HG03108 (cell line): ENCODE results near the gene ALOX15B.
"Not testable (repeated sequence)": the region's sequence is repeated elsewhere in the genome, so short reads cannot be mapped to it uniquely, and the experiment has no call there.

ENCODE experiments used
- ATAC-seq: cut with Tn5 transposase; IDR thresholded peaks from one replicate; pipeline ENCODE4 v1.9.1; 2021; ENCODE audit warnings: moderate library complexity; ENCODE audit not compliant: unreplicated experiment

The ALOX15B gene

DNA sequence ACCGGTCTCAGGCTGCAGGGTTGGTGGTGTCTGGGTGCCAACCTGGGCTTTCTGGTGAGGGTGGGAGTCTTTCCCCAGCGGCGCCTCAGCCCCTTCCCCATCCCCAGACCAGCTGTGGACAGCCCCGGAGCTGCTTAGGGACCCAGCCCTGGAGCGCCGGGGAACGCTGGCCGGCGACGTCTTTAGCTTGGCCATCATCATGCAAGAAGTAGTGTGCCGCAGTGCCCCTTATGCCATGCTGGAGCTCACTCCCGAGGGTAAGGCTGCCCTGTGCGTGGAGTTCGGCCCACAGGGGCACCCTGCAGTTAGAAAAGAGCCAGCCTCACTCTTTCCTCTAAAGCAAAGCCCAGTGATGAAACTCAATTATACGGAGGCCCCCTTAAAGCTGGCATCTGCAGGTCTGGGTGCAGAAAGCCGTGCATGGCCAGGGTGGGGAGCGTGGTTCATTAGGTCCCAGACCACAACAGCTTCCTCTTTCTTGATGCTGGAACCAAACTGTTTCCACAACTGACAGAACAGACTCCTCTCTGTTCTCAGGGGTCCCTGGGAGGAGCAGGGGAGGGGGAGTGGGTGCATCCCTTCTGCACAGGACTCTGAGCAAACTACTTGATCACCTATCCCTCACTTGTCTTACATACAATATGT is 25.7 kb upstream of the ALOX15B start:
- ATAC-seq, result no peak

DNA sequence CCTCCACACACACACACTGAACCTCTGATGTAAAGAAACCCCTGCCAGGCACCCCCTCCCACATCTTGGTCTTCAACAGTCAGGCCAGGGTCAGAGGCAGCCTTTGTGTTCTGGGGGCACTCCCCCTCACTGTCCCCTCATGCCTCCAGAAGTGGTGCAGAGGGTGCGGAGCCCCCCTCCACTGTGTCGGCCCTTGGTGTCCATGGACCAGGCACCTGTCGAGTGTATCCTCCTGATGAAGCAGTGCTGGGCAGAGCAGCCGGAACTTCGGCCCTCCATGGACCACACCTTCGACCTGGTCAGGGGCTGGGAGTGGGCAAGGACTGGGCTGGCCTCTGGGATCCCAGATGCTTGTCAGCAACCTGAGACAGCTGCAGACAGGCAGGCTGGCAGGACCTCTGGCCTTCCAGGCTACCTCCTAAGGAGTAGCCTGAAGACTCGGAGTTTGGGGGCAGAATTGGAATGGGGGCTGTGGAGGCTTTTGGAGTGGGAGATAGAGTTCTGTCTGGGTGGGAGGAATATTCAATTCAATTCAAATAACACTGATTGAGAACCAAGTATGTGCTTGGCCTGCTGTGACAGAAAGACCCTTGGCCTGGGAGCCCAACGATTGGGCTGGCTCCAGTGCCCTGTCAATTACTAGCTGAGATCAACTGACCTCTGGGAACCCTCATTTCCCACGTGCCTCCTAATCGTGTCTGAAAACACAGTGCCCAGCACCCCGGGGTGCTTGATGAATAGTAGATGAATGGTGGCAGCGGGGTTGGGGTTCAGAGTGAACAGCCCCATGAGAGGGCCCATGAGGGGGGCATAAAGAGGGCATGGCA is 24.9 kb upstream of the ALOX15B start:
- no peak for ATAC-seq

GRCh38 chr17:8014558-8014850 is 24.4 kb upstream of the ALOX15B start:
- no peak for ATAC-seq

DNA sequence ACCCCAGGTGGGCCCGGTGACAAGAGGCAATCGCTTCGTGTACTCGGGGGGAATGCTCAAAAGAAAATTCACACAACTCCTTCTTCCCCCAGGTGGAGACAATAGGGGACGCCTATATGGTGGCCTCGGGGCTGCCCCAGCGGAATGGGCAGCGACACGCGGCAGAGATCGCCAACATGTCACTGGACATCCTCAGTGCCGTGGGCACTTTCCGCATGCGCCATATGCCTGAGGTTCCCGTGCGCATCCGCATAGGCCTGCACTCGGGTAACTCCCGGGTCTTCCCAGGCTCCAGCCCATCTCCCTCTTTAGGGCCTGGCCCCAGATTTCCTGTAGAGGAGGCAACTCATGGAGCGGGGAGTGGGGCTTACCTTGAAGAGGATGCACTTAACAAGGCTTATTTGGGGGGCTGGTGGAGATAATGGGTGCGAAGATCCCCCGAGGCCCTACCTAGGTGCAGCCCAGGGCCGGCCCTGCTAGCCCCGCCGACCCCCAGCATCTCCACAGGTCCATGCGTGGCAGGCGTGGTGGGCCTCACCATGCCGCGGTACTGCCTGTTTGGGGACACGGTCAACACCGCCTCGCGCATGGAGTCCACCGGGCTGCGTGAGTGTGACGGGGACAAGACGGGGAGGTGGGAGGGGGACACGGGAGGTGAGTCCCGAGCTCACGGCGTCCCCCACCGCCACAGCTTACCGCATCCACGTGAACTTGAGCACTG is 23.5 kb upstream of the ALOX15B start:
- no peak for ATAC-seq

- ATAC-seq, result no peak
Observed at GRCh38 chr17:8015957-8016631, 22.8 kb upstream of the ALOX15B start.

GRCh38 chr17:8016632-8017424 is 22.0 kb upstream of the ALOX15B start:
- no peak for ATAC-seq

DNA sequence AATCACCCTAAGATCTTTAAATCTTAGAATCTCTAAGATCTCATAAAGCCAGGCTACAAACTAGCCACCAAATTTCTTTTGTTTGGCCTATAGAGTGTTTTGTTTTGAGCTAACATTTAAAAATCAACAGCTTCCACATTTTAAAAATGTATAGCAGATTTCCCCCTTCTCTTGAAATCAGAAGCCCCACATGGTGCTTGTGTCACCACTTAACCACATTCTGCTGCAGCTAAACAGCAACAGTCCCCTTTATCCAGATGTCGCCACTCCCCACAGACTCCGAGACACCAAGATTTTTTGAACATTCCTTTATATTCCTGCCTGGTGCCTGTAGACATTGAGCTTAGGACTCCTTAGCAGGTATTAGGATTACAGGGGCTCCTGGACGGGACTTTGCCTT is 20.4 kb upstream of the ALOX15B start:
- no peak for ATAC-seq

GRCh38 chr17:8019166-8019565 is 19.7 kb upstream of the ALOX15B start:
- no peak for ATAC-seq

GRCh38 chr17:8019665-8020650 is 18.9 kb upstream of the ALOX15B start:
- no peak for ATAC-seq

- ATAC-seq, result no peak
Observed at GRCh38 chr17:8020776-8021564, 17.9 kb upstream of the ALOX15B start.

DNA sequence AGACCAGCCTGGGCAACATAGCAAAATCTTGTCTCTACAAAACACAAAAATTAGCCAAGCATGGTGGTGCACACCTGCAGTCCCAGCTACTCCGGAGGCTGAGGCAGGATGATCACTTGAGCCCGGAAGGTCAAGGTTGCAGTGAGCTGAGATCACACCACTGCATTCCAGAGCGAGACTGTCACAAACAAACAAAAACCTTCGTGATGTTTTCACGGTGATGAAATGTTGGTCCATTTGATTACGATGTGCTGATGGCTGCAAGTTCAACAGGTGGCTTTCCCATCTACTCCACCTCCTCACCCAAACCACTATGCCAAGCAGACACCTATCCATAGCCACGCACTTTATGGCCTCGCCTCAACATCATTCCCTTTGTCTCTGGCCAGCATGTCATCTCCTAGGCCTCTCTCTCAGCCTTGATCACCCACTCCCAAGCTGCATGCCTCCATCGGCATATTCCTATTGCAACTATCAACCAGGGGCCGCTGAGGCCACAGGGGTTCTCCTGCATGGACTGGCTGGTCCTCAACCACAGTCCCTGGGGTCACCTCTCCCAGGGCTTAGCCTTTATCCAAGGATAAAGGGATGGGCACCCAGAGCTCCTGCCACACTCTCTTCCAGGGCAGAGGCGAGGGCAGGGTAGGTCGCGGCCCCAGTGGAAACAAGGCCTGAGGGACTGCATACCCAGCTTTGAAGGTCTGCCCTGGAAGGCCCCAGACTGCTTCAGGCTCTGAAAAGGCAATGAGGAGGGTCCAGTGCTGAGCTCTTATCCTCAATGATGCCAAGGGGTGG is 17.1 kb upstream of the ALOX15B start:
- no peak for ATAC-seq

GRCh38 chr17:8022360-8023003 is 16.4 kb upstream of the ALOX15B start:
- no peak for ATAC-seq

DNA sequence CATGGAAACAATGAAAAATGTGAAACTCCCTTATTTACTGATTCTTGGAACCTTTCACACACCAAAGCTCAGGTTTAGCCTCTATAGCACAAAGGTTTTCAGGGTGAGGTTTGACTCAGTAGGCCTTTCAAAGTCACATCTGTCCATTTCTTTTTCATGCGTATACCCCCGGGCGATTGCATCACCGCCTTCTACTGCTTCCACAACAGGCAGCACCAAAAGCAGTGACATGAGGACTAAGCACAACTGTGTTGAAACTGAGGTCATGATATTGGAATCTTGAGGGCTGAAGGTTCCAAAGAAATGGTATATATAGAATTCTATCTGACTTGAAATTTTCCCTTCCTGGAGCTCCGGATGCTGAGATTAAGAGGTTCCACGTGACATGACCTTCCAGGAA is 14.7 kb upstream of the ALOX15B start:
- ATAC-seq, result not testable (repeated sequence)

DNA sequence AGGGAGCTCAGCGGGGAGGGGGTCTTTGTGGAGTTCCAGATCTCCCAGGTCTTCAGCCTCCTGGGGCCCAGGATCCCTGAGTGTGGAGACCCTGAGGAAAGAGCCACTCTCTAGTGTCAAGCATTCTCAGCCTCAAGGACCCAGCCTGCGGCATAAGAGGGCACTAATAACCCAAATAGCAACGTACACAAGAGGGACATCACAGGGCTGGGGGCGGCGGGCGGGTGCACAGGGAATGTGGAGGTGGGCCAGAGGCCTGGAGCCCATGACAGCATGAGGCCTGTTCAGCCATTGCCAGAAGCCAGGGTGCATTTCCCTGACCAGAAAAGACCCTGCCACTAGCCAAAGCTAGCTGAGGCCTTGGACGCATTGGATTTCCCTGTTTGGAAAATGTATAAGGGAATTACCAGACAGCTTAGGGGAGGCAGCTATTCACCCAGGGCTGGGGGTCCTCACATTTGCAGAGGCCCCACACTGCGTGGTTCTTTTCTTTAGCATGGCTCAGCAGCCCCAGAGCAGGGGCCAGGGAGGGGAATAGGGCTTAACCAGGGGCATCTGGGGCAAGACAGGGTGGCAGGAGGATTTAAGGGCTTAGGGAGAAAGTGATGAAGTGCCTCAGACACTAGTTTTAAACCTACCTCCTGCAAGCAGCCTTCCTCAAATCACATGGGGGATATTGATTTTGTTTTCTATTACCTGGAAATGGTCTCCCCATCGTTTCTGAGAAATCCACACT is 13.5 kb upstream of the ALOX15B start:
- ATAC-seq, result no peak

DNA sequence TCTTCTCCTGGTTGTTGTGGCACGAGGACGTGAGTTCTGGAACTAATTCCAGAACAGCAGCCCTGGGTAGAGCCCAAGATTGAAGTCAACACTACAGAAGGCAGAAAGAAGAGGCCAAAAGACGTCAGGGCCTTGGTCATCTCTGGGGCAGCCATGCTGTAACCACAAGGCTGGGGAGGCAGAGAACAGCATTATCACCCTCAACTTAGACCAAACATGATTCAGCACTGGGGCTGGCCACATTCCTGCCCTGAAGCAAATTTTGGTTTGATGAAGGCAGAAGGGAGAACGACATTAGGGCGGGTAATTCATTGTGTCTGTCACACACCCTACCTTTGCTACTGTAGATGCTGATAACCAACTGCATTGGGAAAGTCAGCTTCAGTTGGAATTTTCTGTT is 9.7 kb upstream of the ALOX15B start:
- no peak for ATAC-seq

DNA sequence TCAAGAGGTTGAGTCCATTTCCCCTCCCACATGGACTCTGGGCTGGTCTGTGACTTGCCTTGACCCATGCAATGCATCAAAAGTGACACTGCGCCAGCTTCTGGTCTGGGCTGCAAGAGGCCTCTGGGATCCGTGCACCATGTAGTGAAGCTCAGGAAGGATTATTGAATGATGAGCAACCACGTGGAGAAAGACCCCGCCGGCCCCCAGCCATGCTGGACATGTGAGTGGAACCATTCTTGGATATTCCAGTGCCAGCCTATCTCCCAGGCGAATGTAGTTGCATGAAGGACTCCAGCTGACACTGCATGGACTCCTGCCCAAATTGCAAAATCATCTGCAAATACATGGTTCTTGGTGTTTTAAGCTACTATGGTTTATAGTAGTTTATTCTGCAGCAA is 7.6 kb upstream of the ALOX15B start:
- ATAC-seq, result no peak

- ATAC-seq, result no peak
Observed at GRCh38 chr17:8031950-8032349, 6.9 kb upstream of the ALOX15B start.
